ENCODE results near the gene MYOZ2. TPM values are rescaled to one million over a fixed set of nuclear protein-coding genes. Genes with fewer than 3 reads are reported as not detected.
A peak's percentile ranks its signal among the peaks of the same experiment; 100 is the strongest.

Gene MYOZ2
- total and polyA plus RNA-seq, 2 experiments from 2014 or later, result 18.0 to 54.0 TPM

DNA sequence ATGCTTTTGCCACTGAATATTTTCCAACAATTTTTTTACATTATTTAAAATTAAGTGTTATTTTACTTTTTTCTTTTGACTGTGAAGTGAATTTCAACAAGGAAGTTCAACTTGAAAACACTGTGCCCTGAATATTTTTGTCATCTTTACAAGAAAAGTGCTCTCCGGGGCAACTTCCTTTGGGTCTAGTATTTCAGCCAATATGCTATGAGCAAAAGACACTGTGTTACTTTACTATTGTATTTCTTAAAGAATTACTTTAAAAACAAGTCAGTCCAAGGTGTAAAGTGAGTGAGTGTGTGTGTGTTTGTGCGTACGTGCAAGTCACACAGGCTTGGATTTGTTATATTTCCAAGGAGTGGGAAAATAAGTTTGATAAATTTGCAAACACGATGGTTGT is 69.3 kb downstream of the MYOZ2 start:
- Histone ChIP-seq H3K27me3 (no peaks in the 10 kb centered on the region), H3K9me3 (ENCODE audit: low read depth) (no peaks in the 10 kb centered on the region), H3K4me3 (no peak overlapping the region), H3K36me3 (no peaks in the 10 kb centered on the region), H3K4me1 (ENCODE audit: low read depth) (peaks cover 33% of the 10 kb centered on the region), H3K27ac (peak overlapping the region; percentile 59)
- TF ChIP-seq, protein P1, sequence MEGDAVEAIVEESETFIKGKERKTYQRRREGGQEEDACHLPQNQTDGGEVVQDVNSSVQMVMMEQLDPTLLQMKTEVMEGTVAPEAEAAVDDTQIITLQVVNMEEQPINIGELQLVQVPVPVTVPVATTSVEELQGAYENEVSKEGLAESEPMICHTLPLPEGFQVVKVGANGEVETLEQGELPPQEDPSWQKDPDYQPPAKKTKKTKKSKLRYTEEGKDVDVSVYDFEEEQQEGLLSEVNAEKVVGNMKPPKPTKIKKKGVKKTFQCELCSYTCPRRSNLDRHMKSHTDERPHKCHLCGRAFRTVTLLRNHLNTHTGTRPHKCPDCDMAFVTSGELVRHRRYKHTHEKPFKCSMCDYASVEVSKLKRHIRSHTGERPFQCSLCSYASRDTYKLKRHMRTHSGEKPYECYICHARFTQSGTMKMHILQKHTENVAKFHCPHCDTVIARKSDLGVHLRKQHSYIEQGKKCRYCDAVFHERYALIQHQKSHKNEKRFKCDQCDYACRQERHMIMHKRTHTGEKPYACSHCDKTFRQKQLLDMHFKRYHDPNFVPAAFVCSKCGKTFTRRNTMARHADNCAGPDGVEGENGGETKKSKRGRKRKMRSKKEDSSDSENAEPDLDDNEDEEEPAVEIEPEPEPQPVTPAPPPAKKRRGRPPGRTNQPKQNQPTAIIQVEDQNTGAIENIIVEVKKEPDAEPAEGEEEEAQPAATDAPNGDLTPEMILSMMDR (IDR thresholded peaks at IDR 0.05; ENCODE audit: low read depth, low read length), result no peak
- no peak for DNase-seq (ENCODE audit: low read depth in 1 of 2, low spot score in 1 of 2)

DNA sequence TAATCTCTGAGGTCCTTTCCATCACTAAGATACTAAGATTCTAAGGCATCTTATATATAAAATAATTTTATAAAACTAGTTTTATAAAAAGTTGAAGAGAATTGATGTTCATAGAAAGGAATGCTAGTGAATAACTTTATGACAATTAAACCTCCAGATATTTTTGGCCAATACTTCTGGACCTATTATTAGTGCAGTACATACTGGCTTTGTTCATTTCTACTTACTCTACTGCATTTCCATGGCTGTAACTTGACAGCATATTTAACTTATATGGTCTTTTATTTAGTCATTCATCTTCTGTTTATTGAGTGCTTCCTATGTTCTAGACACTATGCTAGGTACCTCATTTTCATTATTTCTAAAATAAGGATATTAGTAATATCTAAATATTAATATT is 70.1 kb downstream of the MYOZ2 start:
- TF ChIP-seq, protein P1 (IDR thresholded peaks at IDR 0.05; ENCODE audit: low read depth, low read length), result no peak
- Histone ChIP-seq H3K9me3 (ENCODE audit: low read depth) (no peaks in the 10 kb centered on the region), H3K27me3 (no peaks in the 10 kb centered on the region), H3K36me3 (no peaks in the 10 kb centered on the region), H3K4me1 (ENCODE audit: low read depth) (peaks cover 33% of the 10 kb centered on the region), H3K4me3 (no peak overlapping the region), H3K27ac (no peak overlapping the region)
- no peak for DNase-seq (ENCODE audit: low read depth in 1 of 2, low spot score in 1 of 2)

DNA sequence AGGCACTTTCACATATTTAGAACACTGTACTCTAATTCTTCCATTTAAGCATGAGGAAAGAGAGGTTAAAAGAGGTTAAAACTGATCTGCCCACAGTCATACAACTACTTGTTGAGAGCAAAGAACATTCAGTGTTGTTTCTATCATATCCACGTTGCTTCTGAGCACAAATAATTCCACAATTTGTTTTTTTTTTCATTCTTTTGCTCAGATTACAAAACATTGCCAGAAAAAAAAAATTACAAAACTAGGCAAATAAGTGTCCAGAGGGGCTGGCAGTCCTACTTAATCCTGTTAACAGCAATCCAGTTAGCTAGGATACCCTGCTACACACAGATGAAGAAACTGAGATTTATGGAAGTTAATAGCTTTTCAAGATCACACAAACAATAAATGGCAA is 70.5 kb downstream of the MYOZ2 start:
- no peaks in the 10 kb centered on the region for H3K9me3 ChIP-seq (ENCODE audit: low read depth)
- TF ChIP-seq, protein P1 (IDR thresholded peaks at IDR 0.05; ENCODE audit: low read depth, low read length), result no peak
- DNase-seq (ENCODE audit: low read depth in 1 of 2, low spot score in 1 of 2), result peak in 1 of 2 donors; percentile 18

DNA sequence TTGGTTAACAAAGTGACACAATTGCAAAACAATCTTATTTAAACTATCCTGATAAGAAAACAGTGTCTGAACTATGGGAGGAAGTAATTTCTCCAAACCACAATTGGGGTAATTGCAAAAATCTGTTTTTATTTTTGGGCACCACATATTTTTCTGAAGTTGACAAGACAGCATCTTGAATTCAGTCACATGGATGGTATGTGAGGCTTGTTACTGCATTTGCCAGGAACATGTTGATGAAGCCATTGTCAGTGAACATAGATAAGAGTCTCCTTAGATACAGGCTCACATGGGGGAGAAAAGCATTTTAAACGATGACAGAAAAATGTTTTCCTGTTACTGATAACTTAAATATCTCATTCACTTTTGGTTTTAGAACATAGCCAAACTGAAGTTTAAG is 71.4 kb downstream of the MYOZ2 start:
- TF ChIP-seq, protein P1 (IDR thresholded peaks at IDR 0.05; ENCODE audit: low read depth, low read length), result no peak
- Histone ChIP-seq H3K27ac (peak overlapping the region; percentile 8), H3K36me3 (no peaks in the 10 kb centered on the region), H3K4me3 (no peak overlapping the region), H3K27me3 (no peaks in the 10 kb centered on the region), H3K9me3 (ENCODE audit: low read depth) (no peaks in the 10 kb centered on the region), H3K4me1 (ENCODE audit: low read depth) (peaks cover 33% of the 10 kb centered on the region)
- DNase-seq (ENCODE audit: low read depth in 1 of 2, low spot score in 1 of 2), result peak in 1 of 2 donors; percentile 80

More for the DNA sequence above, 70.5 kb downstream of the MYOZ2 start:
- H3K27ac ChIP-seq, result no peak overlapping the region
- no peaks in the 10 kb centered on the region for H3K27me3 ChIP-seq
- H3K4me1 ChIP-seq (ENCODE audit: low read depth), result peaks cover 33% of the 10 kb centered on the region
- no peak overlapping the region for H3K4me3 ChIP-seq
- no peaks in the 10 kb centered on the region for H3K36me3 ChIP-seq

DNA sequence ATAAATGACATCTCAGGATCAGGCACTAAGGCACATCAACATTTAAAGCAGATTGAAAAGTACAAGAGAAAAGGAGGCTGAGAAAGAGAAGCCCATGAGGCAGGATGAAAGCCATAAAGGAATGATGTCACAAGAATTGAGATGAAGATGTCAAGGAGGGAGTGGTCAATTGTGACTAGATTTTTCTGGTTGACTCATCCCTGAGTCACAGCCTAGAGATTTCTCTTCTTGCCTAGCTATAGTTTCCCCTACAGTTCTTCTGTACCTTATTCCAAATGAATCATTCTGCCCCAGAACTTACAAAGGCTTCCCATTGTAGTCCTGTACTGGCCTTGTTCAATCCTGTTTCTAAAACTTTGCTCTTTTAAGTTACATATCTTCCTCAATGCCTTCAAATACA is 73.4 kb downstream of the MYOZ2 start:
- Histone ChIP-seq H3K36me3 (no peaks in the 10 kb centered on the region), H3K27ac (no peak overlapping the region), H3K4me1 (ENCODE audit: low read depth) (peaks cover 35% of the 10 kb centered on the region), H3K27me3 (no peaks in the 10 kb centered on the region), H3K9me3 (ENCODE audit: low read depth) (no peaks in the 10 kb centered on the region), H3K4me3 (no peak overlapping the region)
- DNase-seq (ENCODE audit: low read depth in 1 of 2, low spot score in 1 of 2), result peak in 1 of 2 donors; percentile 86
- TF ChIP-seq, protein P1 (IDR thresholded peaks at IDR 0.05; ENCODE audit: low read depth, low read length), result no peak

DNA sequence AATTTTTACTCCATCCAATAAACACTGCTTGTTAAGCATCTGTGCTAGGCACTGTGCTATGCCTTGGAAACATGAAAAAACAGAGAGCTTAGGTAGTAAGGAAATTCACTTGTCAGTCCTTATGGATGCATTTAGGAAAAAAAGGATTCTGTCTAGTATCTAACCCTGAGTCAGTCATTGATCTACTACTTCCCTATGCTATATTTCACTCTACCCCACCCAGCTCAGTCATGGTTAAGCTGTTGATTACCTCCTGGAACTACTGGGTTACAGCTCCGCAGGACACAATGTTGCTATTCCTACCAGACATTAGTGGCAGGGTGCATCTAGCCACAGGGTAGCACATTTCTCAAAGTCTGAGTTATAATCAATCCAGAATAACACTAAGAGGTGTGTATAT is 74.0 kb downstream of the MYOZ2 start:
- DNase-seq (ENCODE audit: low read depth in 1 of 2, low spot score in 1 of 2), result no peak
- Histone ChIP-seq H3K9me3 (ENCODE audit: low read depth) (no peaks in the 10 kb centered on the region), H3K27me3 (no peaks in the 10 kb centered on the region), H3K27ac (no peak overlapping the region), H3K4me1 (ENCODE audit: low read depth) (peaks cover 36% of the 10 kb centered on the region), H3K4me3 (no peak overlapping the region), H3K36me3 (no peaks in the 10 kb centered on the region)
- TF ChIP-seq, protein P1 (IDR thresholded peaks at IDR 0.05; ENCODE audit: low read depth, low read length), result no peak

Data from cardiac muscle cell (in vitro differentiated cells and primary cell).